ENCODE measurements around the gene GLB1L. TPM values are rescaled to one million over a fixed set of nuclear protein-coding genes. Genes with fewer than 3 reads are reported as not detected.
"Not testable (repeated sequence)": the region's sequence is repeated elsewhere in the genome, so short reads cannot be mapped to it uniquely, and the experiment has no call there.

The GLB1L gene
- 10 to 100 TPM in 1 of 12 donors, 1 to 10 TPM in 9, not detected in 2; 3.4 to 11.6 (median 5.4) TPM for polyA plus RNA-seq (ENCODE audit: insufficient read length in 12 of 12)
- long read RNA-seq, donor 1, result 0 reads
- long read RNA-seq, donor 2, partial matches to known transcripts, result 12 of 28 reads
- long read RNA-seq, donor 2, other reads (novel, unspliced or antisense), result 15 of 28 reads
- long read RNA-seq, donor 3, result 0 reads
- long read RNA-seq, donor 4, result 0 reads
- long read RNA-seq, donor 5, partial matches to known transcripts, result 14 of 15 reads
- long read RNA-seq, donor 5, other reads (novel, unspliced or antisense), result 0 of 15 reads
- long read RNA-seq, donor 6, result 0 reads
- long read RNA-seq, donor 7, result 0 reads
- long read RNA-seq, donor 8, result 0 reads
- long read RNA-seq, donor 9, result 0 reads
- long read RNA-seq, donor 10, partial matches to known transcripts, result 0 of 1 reads
- long read RNA-seq, donor 10, other reads (novel, unspliced or antisense), result 0 of 1 reads
- long read RNA-seq, donor 11, result 0 reads

- DNase-seq, result peak; percentile 97
Measured at GRCh38 chr2:219245148-219245898, at the start of gene GLB1L, which contains the start of gene STK16. TSS of gene GLB1L (minus strand) at chr2:219245444. CDS start at chr2:219243573, 1,871 bp downstream. TSS of gene STK16 (plus strand) at chr2:219245479. CDS start at chr2:219246000, 521 bp downstream.

- DNase-seq, result peak; percentile 86
Measured at GRCh38 chr2:219294356-219295351, 49.4 kb upstream of the GLB1L start.

- DNase-seq, result no peak
Measured at GRCh38 chr2:219293736-219294231, 48.5 kb upstream of the GLB1L start.

- DNase-seq, result no peak
Measured at GRCh38 chr2:219292616-219293015, 47.4 kb upstream of the GLB1L start.

GRCh38 chr2:219291910-219292490 is 46.8 kb upstream of the GLB1L start:
- DNase-seq, result no peak

- no peak for DNase-seq
Measured at GRCh38 chr2:219291394-219291793, 46.1 kb upstream of the GLB1L start.

- no peak for DNase-seq
Measured at GRCh38 chr2:219290381-219291171, 45.3 kb upstream of the GLB1L start.

GRCh38 chr2:219289537-219290361 is 44.5 kb upstream of the GLB1L start:
- DNase-seq, result peak; percentile 93

GRCh38 chr2:219289195-219289536 is 43.9 kb upstream of the GLB1L start:
- DNase-seq, result no peak

GRCh38 chr2:219287580-219288265 is 42.5 kb upstream of the GLB1L start:
- DNase-seq, result no peak

GRCh38 chr2:219287116-219287440 is 41.8 kb upstream of the GLB1L start:
- not testable (repeated sequence) for DNase-seq

- DNase-seq, result no peak
Measured at GRCh38 chr2:219286436-219287115, 41.3 kb upstream of the GLB1L start.

- peak; percentile 65 for DNase-seq
Measured at GRCh38 chr2:219285894-219286425, 40.7 kb upstream of the GLB1L start.

GRCh38 chr2:219285373-219285735 is 40.1 kb upstream of the GLB1L start:
- DNase-seq, result no peak

GRCh38 chr2:219284501-219285372 is 39.5 kb upstream of the GLB1L start:
- DNase-seq, result no peak

GRCh38 chr2:219282943-219283581 is 37.8 kb upstream of the GLB1L start:
- DNase-seq, result no peak

Data from muscle of arm (tissue), 14 donors.